ENCODE data around the gene PAQR6.

- TF ChIP-seq EZH2phosphoT487 (IDR thresholded peaks at IDR 0.05; ENCODE audit: borderline replicate concordance, low read length) = no peak
- no peak for TF ChIP-seq CTCF (conservative IDR thresholded peaks at IDR 0.05; ENCODE audit: low read depth, low read length)
These were observed 52.0 kb downstream of the PAQR6 start for GRCh38 chr1:156195853-156196252.

All from PC-3 (cell line).